ENCODE measurements around the gene SHROOM3.

DNA sequence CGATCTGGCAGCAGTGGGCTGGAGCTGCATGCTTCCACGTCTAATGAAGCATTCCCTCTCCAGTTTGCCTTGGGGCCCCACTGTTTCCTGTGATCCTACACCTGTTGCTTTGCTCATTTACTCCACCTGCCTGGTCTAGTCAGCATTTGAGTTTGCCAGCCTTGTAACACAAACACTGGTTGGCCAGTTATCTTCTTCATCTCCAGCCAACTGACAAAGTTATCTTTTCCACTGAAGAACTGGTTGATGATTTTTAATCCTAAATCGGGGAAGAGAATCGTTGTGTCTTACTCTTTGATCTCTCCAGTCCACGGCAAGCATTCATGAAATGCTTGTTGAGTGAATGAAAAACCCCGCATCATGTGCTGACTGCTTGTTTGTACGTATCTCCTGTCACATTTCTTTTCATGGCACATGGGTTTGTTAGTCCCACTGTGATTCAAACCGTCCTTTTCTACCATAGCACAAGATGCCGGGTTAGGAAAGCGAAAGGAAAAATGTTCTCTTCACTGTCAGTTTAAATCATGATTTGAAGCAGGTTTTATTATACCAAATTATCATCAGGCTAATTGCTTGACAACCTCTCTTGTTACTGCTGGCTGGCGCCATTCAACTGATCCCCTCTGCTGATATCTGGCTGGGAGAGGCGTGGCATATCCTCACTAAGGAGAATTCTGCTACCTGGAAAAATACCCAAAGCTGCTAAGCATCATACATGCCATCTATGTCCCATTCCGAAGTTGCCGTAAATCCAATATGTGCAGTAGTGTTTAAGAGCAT, 144.8 kb downstream of the SHROOM3 start:
- TF ChIP-seq, protein P1, sequence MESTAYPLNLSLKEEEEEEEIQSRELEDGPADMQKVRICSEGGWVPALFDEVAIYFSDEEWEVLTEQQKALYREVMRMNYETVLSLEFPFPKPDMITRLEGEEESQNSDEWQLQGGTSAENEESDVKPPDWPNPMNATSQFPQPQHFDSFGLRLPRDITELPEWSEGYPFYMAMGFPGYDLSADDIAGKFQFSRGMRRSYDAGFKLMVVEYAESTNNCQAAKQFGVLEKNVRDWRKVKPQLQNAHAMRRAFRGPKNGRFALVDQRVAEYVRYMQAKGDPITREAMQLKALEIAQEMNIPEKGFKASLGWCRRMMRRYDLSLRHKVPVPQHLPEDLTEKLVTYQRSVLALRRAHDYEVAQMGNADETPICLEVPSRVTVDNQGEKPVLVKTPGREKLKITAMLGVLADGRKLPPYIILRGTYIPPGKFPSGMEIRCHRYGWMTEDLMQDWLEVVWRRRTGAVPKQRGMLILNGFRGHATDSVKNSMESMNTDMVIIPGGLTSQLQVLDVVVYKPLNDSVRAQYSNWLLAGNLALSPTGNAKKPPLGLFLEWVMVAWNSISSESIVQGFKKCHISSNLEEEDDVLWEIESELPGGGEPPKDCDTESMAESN (CRISPR knock-in tag; conservative IDR thresholded peaks at IDR 0.05): no peak
- TF ChIP-seq KLF13 (CRISPR knock-in tag; IDR thresholded peaks at IDR 0.05) (no peak), NAIF1 (CRISPR knock-in tag; IDR thresholded peaks at IDR 0.05; ENCODE audit: borderline replicate concordance) (no peak), GPN1 (CRISPR knock-in tag; IDR thresholded peaks at IDR 0.05; ENCODE audit: borderline replicate concordance) (no peak), SMYD3 (CRISPR knock-in tag; IDR thresholded peaks at IDR 0.05) (no peak)
- TF ChIP-seq, protein P2, sequence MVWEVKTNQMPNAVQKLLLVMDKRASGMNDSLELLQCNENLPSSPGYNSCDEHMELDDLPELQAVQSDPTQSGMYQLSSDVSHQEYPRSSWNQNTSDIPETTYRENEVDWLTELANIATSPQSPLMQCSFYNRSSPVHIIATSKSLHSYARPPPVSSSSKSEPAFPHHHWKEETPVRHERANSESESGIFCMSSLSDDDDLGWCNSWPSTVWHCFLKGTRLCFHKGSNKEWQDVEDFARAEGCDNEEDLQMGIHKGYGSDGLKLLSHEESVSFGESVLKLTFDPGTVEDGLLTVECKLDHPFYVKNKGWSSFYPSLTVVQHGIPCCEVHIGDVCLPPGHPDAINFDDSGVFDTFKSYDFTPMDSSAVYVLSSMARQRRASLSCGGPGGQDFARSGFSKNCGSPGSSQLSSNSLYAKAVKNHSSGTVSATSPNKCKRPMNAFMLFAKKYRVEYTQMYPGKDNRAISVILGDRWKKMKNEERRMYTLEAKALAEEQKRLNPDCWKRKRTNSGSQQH (CRISPR knock-in tag; IDR thresholded peaks at IDR 0.05; ENCODE audit: low read depth): no peak

Measured in HepG2 (cell line).